GM12865 (cell line): ENCODE data around the gene CITED1.
"Not testable (repeated sequence)": the region's sequence is repeated elsewhere in the genome, so short reads cannot be mapped to it uniquely, and the experiment has no call there.

Experiments used
- DNase-seq: peaks from one replicate; pipeline ENCODE4 v3.0.0; 2010; ENCODE audit warnings: low read depth
- H3K4me3 ChIP-seq: 2 replicates; pipeline ENCODE4 v1.5.1; 2011; ENCODE audit warnings: mild to moderate bottlenecking, low read depth, low read length, control low read depth
- CTCF ChIP-seq: IDR thresholded peaks from 2 replicates; pipeline ENCODE4 v1.5.1; 2011; ENCODE audit warnings: low read length, control low read depth, low read depth, inconsistent platforms; ENCODE audit not compliant: insufficient read depth; ENCODE audit errors: missing control alignments

Gene CITED1

DNA sequence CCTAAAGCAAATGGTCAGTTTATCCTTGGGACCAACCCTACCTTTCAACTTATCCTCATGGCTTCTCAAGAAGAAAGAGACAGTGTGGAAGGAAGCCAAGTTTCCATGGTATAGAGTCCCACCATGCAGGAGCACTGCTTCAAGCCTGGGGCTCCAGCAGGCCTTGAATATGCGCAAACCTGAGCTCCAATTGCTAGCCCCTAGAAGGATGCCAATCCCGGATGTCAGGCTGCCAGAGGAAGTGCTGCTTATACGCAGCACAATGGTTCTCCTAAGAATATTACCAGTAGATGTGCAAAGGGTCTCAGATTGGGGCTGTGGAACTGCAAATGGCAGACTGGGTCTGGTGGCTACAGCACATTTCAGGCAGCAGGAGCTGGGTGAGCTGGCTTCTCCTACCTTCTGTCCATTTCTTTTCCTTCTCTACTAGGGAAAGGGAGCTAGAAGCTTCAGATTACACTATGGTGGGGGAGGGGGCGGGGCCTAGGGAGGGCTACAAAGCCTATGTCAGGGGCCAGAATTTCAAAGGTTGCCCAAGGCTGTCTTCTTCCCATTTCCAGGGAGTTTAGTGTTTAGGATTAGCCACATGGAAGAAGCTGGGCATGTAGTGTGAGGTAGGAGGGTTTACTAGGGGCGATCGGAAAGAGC, 40.7 kb upstream of the CITED1 start:
- TF ChIP-seq CTCF, result no peak
- H3K4me3 ChIP-seq, result no peak overlapping the region
- no peak for DNase-seq

- H3K4me3 ChIP-seq, result no peak overlapping the region
- no peak for TF ChIP-seq CTCF
- no peak for DNase-seq
Observed at GRCh38 chrX:72340626-72341025, 34.9 kb upstream of the CITED1 start.

DNA sequence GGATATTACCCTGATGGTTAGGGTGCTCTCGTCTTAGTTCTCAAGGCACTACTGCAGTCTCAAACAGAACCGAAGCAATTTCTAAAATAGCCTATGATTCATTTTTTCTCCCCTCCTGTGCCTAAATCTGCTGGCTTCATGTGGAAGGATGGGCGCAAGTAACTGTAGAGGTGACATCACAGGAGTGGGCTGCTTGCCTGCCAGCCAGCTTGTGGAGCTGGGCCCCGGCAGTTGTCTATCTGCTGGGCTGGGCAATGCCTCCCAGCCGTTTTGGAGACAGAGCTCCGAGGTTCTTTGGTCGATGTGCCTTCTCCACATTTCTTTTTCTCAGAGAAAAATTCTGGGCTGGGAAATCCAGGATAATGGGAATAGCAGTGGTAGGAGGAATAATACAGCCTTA, 34.3 kb upstream of the CITED1 start:
- DNase-seq, result no peak
- no peak for TF ChIP-seq CTCF
- no peak overlapping the region for H3K4me3 ChIP-seq

- no peak for DNase-seq
- no peak for TF ChIP-seq CTCF
- H3K4me3 ChIP-seq, result no peak overlapping the region
Observed at GRCh38 chrX:72330131-72330530, 24.4 kb upstream of the CITED1 start.

DNA sequence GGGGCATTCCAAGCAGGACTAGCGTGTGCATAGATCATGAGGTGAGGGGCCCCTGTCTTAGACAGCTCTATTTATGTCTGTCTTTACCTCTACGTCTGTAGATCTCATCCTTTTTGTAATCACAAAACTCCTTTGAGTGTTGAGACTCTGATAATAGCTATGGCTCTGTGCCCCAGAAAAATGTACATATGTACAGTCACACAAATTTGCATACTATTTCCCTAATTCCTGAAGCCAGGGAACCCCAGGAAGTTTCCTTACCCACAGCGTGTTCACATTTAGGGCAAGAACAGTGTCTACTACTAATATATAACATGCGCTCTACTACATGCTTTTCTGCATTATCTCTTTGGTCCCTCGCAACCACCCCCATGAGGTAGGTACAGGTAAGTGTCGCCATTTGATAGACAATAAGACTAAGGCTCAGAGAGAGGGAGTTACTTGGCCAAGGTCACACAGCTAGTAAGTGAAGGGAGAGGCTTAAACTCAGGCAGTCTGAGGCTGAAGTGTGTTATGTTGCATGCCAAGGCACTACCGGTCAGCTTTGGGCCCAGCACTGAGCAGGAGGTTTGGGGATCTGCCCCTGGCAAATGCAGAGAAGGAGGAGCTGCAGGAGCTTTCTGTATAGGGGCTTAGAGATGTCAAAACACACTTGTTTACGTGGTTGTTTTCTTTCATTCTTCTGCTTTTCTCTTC, 21.0 kb upstream of the CITED1 start:
- H3K4me3 ChIP-seq, result no peak overlapping the region
- no peak for TF ChIP-seq CTCF

DNA sequence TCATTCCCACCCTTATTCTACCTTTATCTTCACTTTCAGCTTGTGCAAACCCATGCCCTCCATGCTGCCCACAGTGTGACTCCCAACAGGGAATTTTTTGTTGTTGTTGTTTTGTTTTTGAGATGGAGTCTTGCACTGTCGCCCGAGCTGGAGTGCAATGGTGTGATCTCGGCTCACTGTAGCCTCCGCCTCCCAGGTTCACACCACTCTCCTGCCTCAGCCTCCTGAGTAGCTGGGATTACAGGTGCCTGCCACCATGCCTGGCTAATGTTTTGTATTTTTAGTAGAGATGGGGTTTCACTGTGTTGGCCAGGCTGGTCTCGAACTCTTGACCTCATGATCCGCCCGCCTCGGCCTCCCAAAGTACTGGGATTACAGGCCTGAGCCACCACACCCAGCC, 13.9 kb upstream of the CITED1 start:
- not testable (repeated sequence) for H3K4me3 ChIP-seq, DNase-seq

More for the DNA sequence above, 21.0 kb upstream of the CITED1 start:
- DNase-seq, result no peak

- TF ChIP-seq CTCF, result no peak
- no peak for DNase-seq
- no peak overlapping the region for H3K4me3 ChIP-seq
Observed at GRCh38 chrX:72317139-72317538, 11.4 kb upstream of the CITED1 start.
